Neural cell (in vitro differentiated cells): ENCODE data around the gene TEX2. TPM values are rescaled to one million over a fixed set of nuclear protein-coding genes. Genes with fewer than 3 reads are reported as not detected.

Experiments used
- H2AFZ ChIP-seq: fragments of 200-600, 300-800 bp; sonication (generic), shearing (Covaris generic); 2 replicates; pipeline ENCODE4 v1.6.0; 2014; ENCODE audit warnings: low read depth, mild to moderate bottlenecking, antibody characterized with exemption, low read length, moderate library complexity
- H3F3A ChIP-seq: fragments of 200-600 bp; shearing (Covaris generic); 2 replicates; pipeline ENCODE4 v1.6.1; 2016; ENCODE audit warnings: mild to moderate bottlenecking, moderate library complexity, mixed read lengths, antibody characterized with exemption, low read length; ENCODE audit not compliant: insufficient read depth, poor library complexity, severe bottlenecking
- H3K27ac ChIP-seq: fragments of 200-600, 300-800 bp; sonication (generic), shearing (Covaris generic); 2 replicates; pipeline ENCODE4 v1.5.1; 2014; ENCODE audit warnings: mild to moderate bottlenecking, low read length, moderate library complexity
- H3K27me3 ChIP-seq: fragments of 300-800, 200-600 bp; sonication (generic), shearing (Covaris generic); 2 replicates; pipeline ENCODE4 v1.6.0; 2014; ENCODE audit warnings: mild to moderate bottlenecking, low read depth, low read length, moderate library complexity; ENCODE audit not compliant: insufficient read depth
- H3K36me3 ChIP-seq: fragments of 300-800, 200-600 bp; sonication (generic), shearing (Covaris generic); 2 replicates; pipeline ENCODE4 v1.5.1; 2014; ENCODE audit warnings: mild to moderate bottlenecking, antibody characterized with exemption, low read length, moderate library complexity; ENCODE audit not compliant: insufficient read depth
- H3K4me2 ChIP-seq: fragments of 300-800, 200-600 bp; sonication (generic), shearing (Covaris generic); 2 replicates; pipeline ENCODE4 v1.6.0; 2014; ENCODE audit warnings: mild to moderate bottlenecking, low read length
- H3K4me3 ChIP-seq: fragments of 300-800, 200-600 bp; sonication (generic), shearing (Covaris generic); 2 replicates; pipeline ENCODE4 v1.5.1; 2014; ENCODE audit warnings: mild to moderate bottlenecking, low read length, moderate library complexity
- H3K79me2 ChIP-seq: fragments of 200-600 bp; shearing (Covaris generic); replicated peaks from 2 replicates; pipeline ENCODE4 v1.6.0; 2014; ENCODE audit warnings: mild to moderate bottlenecking, low read length, moderate library complexity; ENCODE audit not compliant: insufficient read depth
- H3K9ac ChIP-seq: fragments of 300-800, 200-600 bp; sonication (generic), shearing (Covaris generic); 2 replicates; pipeline ENCODE4 v1.6.1; 2016; ENCODE audit warnings: mild to moderate bottlenecking, low read length, mixed read lengths
- H3K9me2 ChIP-seq: fragments of 200-600 bp; shearing (Covaris generic); 2 replicates; pipeline ENCODE4 v1.6.1; 2016; ENCODE audit warnings: mild to moderate bottlenecking, low read length, mixed read lengths; ENCODE audit not compliant: insufficient read depth
- H3K9me3 ChIP-seq: fragments of 200-600, 300-800 bp; sonication (generic), shearing (Covaris generic); 2 replicates; pipeline ENCODE4 v1.6.1; 2016; ENCODE audit warnings: mild to moderate bottlenecking, mixed run types, low read length, moderate library complexity, mixed read lengths
- H4K20me1 ChIP-seq: fragments of 200-600 bp; shearing (Covaris generic); 2 replicates; pipeline ENCODE4 v1.6.1; 2016; ENCODE audit warnings: mild to moderate bottlenecking, mixed run types; ENCODE audit not compliant: insufficient read depth
- CTCF ChIP-seq: fragments of 450-650 bp; IDR thresholded peaks from 2 replicates; pipeline ENCODE4 v1.5.1; 2014; ENCODE audit warnings: antibody characterized with exemption, mild to moderate bottlenecking, moderate library complexity; ENCODE audit not compliant: poor library complexity, severe bottlenecking
- EP300 ChIP-seq: fragments of 450-650 bp; conservative IDR thresholded peaks from 2 replicates; pipeline ENCODE4 v1.6.1; 2014; ENCODE audit warnings: antibody characterized with exemption, mild to moderate bottlenecking, moderate library complexity; ENCODE audit not compliant: poor library complexity, severe bottlenecking
- EZH2 ChIP-seq: fragments of 200-600, 300-800 bp; shearing (Covaris generic), sonication (generic); IDR thresholded peaks from 2 replicates; pipeline ENCODE4 v1.6.1; 2014; ENCODE audit warnings: antibody characterized with exemption, low read length, borderline replicate concordance, mild to moderate bottlenecking; ENCODE audit not compliant: insufficient read depth, poor library complexity, severe bottlenecking
- MXI1 ChIP-seq: fragments of 450-650 bp; conservative IDR thresholded peaks from 2 replicates; pipeline ENCODE4 v1.6.1; 2014; ENCODE audit warnings: antibody characterized with exemption, mild to moderate bottlenecking; ENCODE audit not compliant: poor library complexity, severe bottlenecking
- RAD21 ChIP-seq: fragments of 450-650 bp; conservative IDR thresholded peaks from 2 replicates; pipeline ENCODE4 v1.6.1; 2014; ENCODE audit warnings: antibody characterized with exemption, mild to moderate bottlenecking, moderate library complexity
- REST ChIP-seq: IDR thresholded peaks from 2 replicates; pipeline ENCODE4 v1.6.1; 2012; ENCODE audit warnings: borderline replicate concordance
- SMC3 ChIP-seq: fragments of 450-650 bp; conservative IDR thresholded peaks from 2 replicates; pipeline ENCODE4 v1.6.1; 2014; ENCODE audit warnings: antibody characterized with exemption, mild to moderate bottlenecking, moderate library complexity; ENCODE audit not compliant: poor library complexity
- TAF1 ChIP-seq: IDR thresholded peaks from 2 replicates; pipeline ENCODE4 v1.6.1; 2012; ENCODE audit warnings: low read depth
- polyA plus RNA-seq: library from polyadenylated mRNA; depleted of rRNA; stranded (reverse); fragments of >200 nt; gene quantifications from 2 replicates; pipeline ENCODE4 v1.2.3, GENCODE V29; 2014

TEX2 gene
- polyA plus RNA-seq, 1 donor from 2014 or later = 19.7 TPM

GRCh38 chr17:64259426-64259825 is 3.6 kb downstream of the TEX2 start:
- Histone ChIP-seq H3K4me3 (no peak overlapping the region), H3K9me3 (no peaks in the 10 kb centered on the region), H2AFZ (no peak overlapping the region), H3K27ac (no peak overlapping the region), H3K9me2 (no peaks in the 10 kb centered on the region), H3F3A (no peaks in the 10 kb centered on the region), H3K36me3 (no peaks in the 10 kb centered on the region), H3K9ac (no peak overlapping the region), H3K27me3 (peaks cover 5% of the 10 kb centered on the region), H3K79me2 (peaks cover 6% of the 10 kb centered on the region), H4K20me1 (no peaks in the 10 kb centered on the region), H3K4me2 (no peak overlapping the region)
- TF ChIP-seq CTCF = no peak
- no peak for TF ChIP-seq SMC3
- no peak for TF ChIP-seq RAD21
- TF ChIP-seq EP300 = no peak
- no peak for TF ChIP-seq REST
- no peak for TF ChIP-seq TAF1
- no peak for TF ChIP-seq EZH2
- no peak for TF ChIP-seq MXI1

- TF ChIP-seq MXI1 (no peak), RAD21 (no peak), EZH2 (no peak), EP300 (no peak)
- no peak overlapping the region for H3K4me2 ChIP-seq
- H3K9me3 ChIP-seq = no peaks in the 10 kb centered on the region
- H2AFZ ChIP-seq = no peak overlapping the region
- no peaks in the 10 kb centered on the region for H3K36me3 ChIP-seq
- no peak overlapping the region for H3K27ac ChIP-seq
- no peaks in the 10 kb centered on the region for H4K20me1 ChIP-seq
- peaks cover 5% of the 10 kb centered on the region for H3K27me3 ChIP-seq
- no peaks in the 10 kb centered on the region for H3K9me2 ChIP-seq
- peaks cover 6% of the 10 kb centered on the region for H3K79me2 ChIP-seq
- no peak overlapping the region for H3K9ac ChIP-seq
- H3K4me3 ChIP-seq = no peak overlapping the region
- no peaks in the 10 kb centered on the region for H3F3A ChIP-seq
These were observed 5.9 kb downstream of the TEX2 start for GRCh38 chr17:64256913-64257807.
